DMS53 (cell line): ENCODE measurements around the gene PARD3.

Experiments used
- DNase-seq: peaks from one replicate; lab custom pipeline; 2025; lab: John Stamatoyannopoulos, UW

Gene PARD3

GRCh38 chr10:34156781-34157425 lies 658.2 kb downstream of the PARD3 start:
- no peak for DNase-seq

GRCh38 chr10:34155812-34156211 lies 659.3 kb downstream of the PARD3 start:
- no peak for DNase-seq

- DNase-seq: no peak
These were observed 660.7 kb downstream of the PARD3 start for GRCh38 chr10:34154383-34154900.

- no peak for DNase-seq
These were observed 661.3 kb downstream of the PARD3 start for GRCh38 chr10:34153663-34154382.

GRCh38 chr10:34152434-34152833 lies 662.7 kb downstream of the PARD3 start:
- DNase-seq: no peak

GRCh38 chr10:34151931-34152330 lies 663.2 kb downstream of the PARD3 start:
- no peak for DNase-seq

- DNase-seq: no peak
These were observed 663.6 kb downstream of the PARD3 start for GRCh38 chr10:34151481-34151880.

GRCh38 chr10:34150103-34150502 lies 665.0 kb downstream of the PARD3 start:
- DNase-seq: no peak

GRCh38 chr10:34148305-34148657 lies 666.8 kb downstream of the PARD3 start:
- DNase-seq: no peak

- no peak for DNase-seq
These were observed 667.3 kb downstream of the PARD3 start for GRCh38 chr10:34147641-34148304.

- no peak for DNase-seq
These were observed 669.4 kb downstream of the PARD3 start for GRCh38 chr10:34145715-34146114.

- DNase-seq: no peak
These were observed 671.6 kb downstream of the PARD3 start for GRCh38 chr10:34143466-34143865.

- DNase-seq: no peak
These were observed 673.9 kb downstream of the PARD3 start for GRCh38 chr10:34141032-34141680.

GRCh38 chr10:34139559-34139958 lies 675.5 kb downstream of the PARD3 start:
- no peak for DNase-seq

- DNase-seq: no peak
These were observed 677.1 kb downstream of the PARD3 start for GRCh38 chr10:34137955-34138354.

- no peak for DNase-seq
These were observed 677.9 kb downstream of the PARD3 start for GRCh38 chr10:34137201-34137600.

GRCh38 chr10:34135515-34135914 lies 679.6 kb downstream of the PARD3 start:
- DNase-seq: no peak

GRCh38 chr10:34134602-34135001 lies 680.5 kb downstream of the PARD3 start:
- DNase-seq: no peak

- no peak for DNase-seq
These were observed 681.7 kb downstream of the PARD3 start for GRCh38 chr10:34133406-34133805.

GRCh38 chr10:34131152-34131551 lies 683.9 kb downstream of the PARD3 start:
- no peak for DNase-seq

GRCh38 chr10:34127676-34128075 lies 687.4 kb downstream of the PARD3 start:
- DNase-seq: no peak

- no peak for DNase-seq
These were observed 688.5 kb downstream of the PARD3 start for GRCh38 chr10:34126371-34127151.
